Smooth muscle cell (in vitro differentiated cells): Measurements from ENCODE around the gene ZNF32. TPM values are rescaled to one million over a fixed set of nuclear protein-coding genes. Genes with fewer than 3 reads are reported as not detected.
"Not testable (repeated sequence)": the region's sequence is repeated elsewhere in the genome, so short reads cannot be mapped to it uniquely, and the experiment has no call there.

ENCODE experiments used
- DNase-seq: peaks from one replicate; lab custom pipeline; 2025; ENCODE audit not compliant: unreplicated experiment; lab: John Stamatoyannopoulos, UW
- H2AFZ ChIP-seq: fragments of 200-600 bp; sonication (generic); 2 replicates; pipeline ENCODE4 v1.6.0; 2016; ENCODE audit warnings: antibody characterized with exemption, low read depth, mild to moderate bottlenecking
- H3F3A ChIP-seq: fragments of 200-600 bp; sonication (generic); 2 replicates; pipeline ENCODE4 v1.6.0; 2017; ENCODE audit warnings: antibody characterized with exemption, low read depth
- H3K27ac ChIP-seq: fragments of 200-600 bp; sonication (generic); 2 replicates; pipeline ENCODE4 v1.5.1; 2016; ENCODE audit warnings: low read depth, mild to moderate bottlenecking
- H3K27me3 ChIP-seq: fragments of 200-600 bp; sonication (generic); 2 replicates; pipeline ENCODE4 v1.6.1; 2016; ENCODE audit warnings: low read depth, mild to moderate bottlenecking
- H3K36me3 ChIP-seq: fragments of 200-600 bp; sonication (generic); 2 replicates; pipeline ENCODE4 v1.5.1; 2016; ENCODE audit warnings: low read depth
- H3K4me1 ChIP-seq: fragments of 200-600 bp; sonication (generic); 2 replicates; pipeline ENCODE4 v1.5.1; 2016; ENCODE audit warnings: low read depth
- H3K4me2 ChIP-seq: fragments of 200-600 bp; sonication (generic); 2 replicates; pipeline ENCODE4 v1.6.0; 2016; ENCODE audit warnings: mild to moderate bottlenecking
- H3K4me3 ChIP-seq: fragments of 200-600 bp; sonication (generic); 2 replicates; pipeline ENCODE4 v1.5.1; 2016; ENCODE audit warnings: mild to moderate bottlenecking
- H3K79me2 ChIP-seq: fragments of 200-600 bp; sonication (generic); 2 replicates; pipeline ENCODE4 v1.6.0; 2016; ENCODE audit warnings: low read depth, mild to moderate bottlenecking
- H3K9ac ChIP-seq: fragments of 200-600 bp; sonication (generic); 2 replicates; pipeline ENCODE4 v1.6.0; 2016; ENCODE audit warnings: low read depth
- H3K9me3 ChIP-seq: fragments of 200-600 bp; sonication (generic); replicated peaks from 2 replicates; pipeline ENCODE4 v1.5.1; 2016; ENCODE audit warnings: low read depth
- H4K20me1 ChIP-seq: fragments of 200-600 bp; sonication (generic); 2 replicates; pipeline ENCODE4 v1.6.0; 2016; ENCODE audit warnings: low read depth
- CTCF ChIP-seq: fragments of 200-600 bp; sonication (generic); IDR thresholded peaks from 2 replicates; pipeline ENCODE4 v1.5.1; 2017; ENCODE audit warnings: borderline replicate concordance, mild to moderate bottlenecking, antibody characterized with exemption; ENCODE audit not compliant: insufficient read depth, poor library complexity, severe bottlenecking
- WGBS: methylation state at CpG from one replicate; pipeline ENCODE4 v1.1.7; 2016; ENCODE audit warnings: low lambda C conversion rate; 5-methylcytosine and 5-hydroxymethylcytosine counted together
- polyA plus RNA-seq: library from polyadenylated mRNA; unstranded; fragments of >200 nt; fragmentation: Nextera tagmentation; extraction: Ambion mirVana; gene quantifications from 2 replicates; pipeline ENCODE4 v1.2.1, GENCODE V29; 2016
- total RNA-seq: library from RNA; depleted of rRNA; stranded (reverse); fragments of >200 nt; gene quantifications from 2 replicates; pipeline ENCODE4 v1.2.3, GENCODE V29; 2014

Gene ZNF32
- total and polyA plus RNA-seq, 2 experiments from 2014 or later = 36.3 to 40.6 TPM

- H2AFZ ChIP-seq = peak within 1 kb of the TSS; percentile 95
- H3K27ac ChIP-seq = no peak within 1 kb of the TSS
- H3K4me1 ChIP-seq = peaks cover 7% of the 10 kb centered on the region
- H3K79me2 ChIP-seq = no peaks in the 10 kb centered on the region
- H3K4me3 ChIP-seq = peak within 1 kb of the TSS; percentile 81
- no peaks in the 10 kb centered on the region for H3K36me3 ChIP-seq
- H4K20me1 ChIP-seq = no peaks in the 10 kb centered on the region
- peak within 1 kb of the TSS; percentile 97 for H3K4me2 ChIP-seq
- peak; percentile 6 for DNase-seq
- no peaks in the 10 kb centered on the region for H3K27me3 ChIP-seq
- no peaks in the 10 kb centered on the region for H3K9me3 ChIP-seq
- H3F3A ChIP-seq = no peaks in the 10 kb centered on the region
- WGBS = 7% methylated on average over 34 of the region's 58 CpGs
- no peak for TF ChIP-seq CTCF
- no peak within 1 kb of the TSS for H3K9ac ChIP-seq
Observed at GRCh38 chr10:43606323-43607198, 42.1 kb downstream of the ZNF32 start, which contains the start of gene ZNF485. Gene ZNF485 (plus strand): TSS chr10:43606438. CDS start chr10:43607051, 613 bp downstream.

- no peaks in the 10 kb centered on the region for H3K9me3 ChIP-seq
- peak overlapping the region; percentile 81 for H3K4me3 ChIP-seq
- no peaks in the 10 kb centered on the region for H3F3A ChIP-seq
- no peaks in the 10 kb centered on the region for H4K20me1 ChIP-seq
- H3K4me2 ChIP-seq = peak overlapping the region; percentile 97
- H3K27me3 ChIP-seq = no peaks in the 10 kb centered on the region
- H3K36me3 ChIP-seq = no peaks in the 10 kb centered on the region
- DNase-seq = no peak
- peaks cover 7% of the 10 kb centered on the region for H3K4me1 ChIP-seq
- TF ChIP-seq CTCF = no peak
- peak overlapping the region; percentile 95 for H2AFZ ChIP-seq
- H3K79me2 ChIP-seq = no peaks in the 10 kb centered on the region
- H3K27ac ChIP-seq = no peak overlapping the region
- WGBS = 62% methylated on average over 12 of the region's 12 CpGs
- no peak overlapping the region for H3K9ac ChIP-seq
Observed at GRCh38 chr10:43605850-43606322, 42.8 kb downstream of the ZNF32 start.

GRCh38 chr10:43601576-43601975 is 47.1 kb downstream of the ZNF32 start:
- H3K79me2 ChIP-seq, H2AFZ ChIP-seq, H3K4me2 ChIP-seq, H4K20me1 ChIP-seq, H3K4me1 ChIP-seq, H3K9ac ChIP-seq, H3K4me3 ChIP-seq, H3K27me3 ChIP-seq, H3K9me3 ChIP-seq, H3K27ac ChIP-seq, DNase-seq, H3F3A ChIP-seq, H3K36me3 ChIP-seq: not testable (repeated sequence)
- 82% methylated on average over 6 of the region's 6 CpGs for WGBS

GRCh38 chr10:43599333-43599732 is 49.3 kb downstream of the ZNF32 start:
- 79% methylated on average over 2 of the region's 2 CpGs for WGBS

More at GRCh38 chr10:43599333-43599732, 49.3 kb downstream of the ZNF32 start:
- no peak overlapping the region for H3K9ac ChIP-seq
- no peak overlapping the region for H3K27ac ChIP-seq
- no peaks in the 10 kb centered on the region for H3K79me2 ChIP-seq
- TF ChIP-seq CTCF = no peak
- H3K4me2 ChIP-seq = no peak overlapping the region
- H3K9me3 ChIP-seq = no peaks in the 10 kb centered on the region
- no peak overlapping the region for H3K4me3 ChIP-seq
- no peaks in the 10 kb centered on the region for H4K20me1 ChIP-seq
- H3F3A ChIP-seq = no peaks in the 10 kb centered on the region
- H3K27me3 ChIP-seq = no peaks in the 10 kb centered on the region
- H2AFZ ChIP-seq = no peak overlapping the region
- no peaks in the 10 kb centered on the region for H3K4me1 ChIP-seq
- no peaks in the 10 kb centered on the region for H3K36me3 ChIP-seq
- DNase-seq = no peak
